Caco-2 (cell line): ENCODE data around the gene TEX264. TPM values are rescaled to one million over a fixed set of nuclear protein-coding genes. Genes with fewer than 3 reads are reported as not detected.

Experiments
- BruUV-seq: library from RNA; stranded (reverse); fragments of 400-500 nt; replicated peaks from 2 replicates; lab custom pipeline; 2021; lab: Mats Ljungman, UMichigan
- CTCF ChIA-PET: fragments of 300-600 bp; sonication (Branson Sonifier 250); formaldehyde crosslinking; loops from one replicate; lab custom pipeline; 2022; ENCODE audit warnings: antibody characterized with exemption; lab: Charles Lee
- POLR2A ChIA-PET: fragments of 300-600 bp; sonication (Branson Sonifier 250); formaldehyde crosslinking; loops from one replicate; lab custom pipeline; 2022; ENCODE audit warnings: antibody characterized with exemption; lab: Charles Lee
- DNase-seq, 2 experiments: peaks; one replicate each; pipeline versions ENCODE4 v3.0.0 to v3.0.0-alpha.2; 2020 to 2022
- H3K27me3 ChIP-seq: replicated peaks from 2 replicates; pipeline ENCODE4 v1.6.0; 2011; ENCODE audit warnings: low read length; ENCODE audit not compliant: control insufficient read depth, insufficient read depth
- H3K36me3 ChIP-seq: 2 replicates; pipeline ENCODE4 v1.5.1; 2011; ENCODE audit warnings: low read length; ENCODE audit not compliant: control insufficient read depth, insufficient read depth
- H3K4me1 ChIP-seq: fragments of 250-450 bp; sonication (Bioruptor Pico); 2 replicates; pipeline ENCODE4 v1.5.1; 2020; ENCODE audit warnings: mild to moderate bottlenecking
- H3K4me3 ChIP-seq: 2 replicates; pipeline ENCODE4 v1.5.1; 2011; ENCODE audit warnings: low read depth, mild to moderate bottlenecking, control low read depth, low read length
- H3K9me3 ChIP-seq: fragments of 250-450 bp; sonication (Bioruptor Pico); 2 replicates; pipeline ENCODE4 v1.5.1; 2020; ENCODE audit warnings: mild to moderate bottlenecking, moderate library complexity
- H3K27ac Mint-ChIP-seq: one replicate; pipeline ENCODE4 v1.8.0; 2022; ENCODE audit warnings: mixed read lengths; ENCODE audit not compliant: unreplicated experiment
- H3K27me3 Mint-ChIP-seq: one replicate; pipeline ENCODE4 v1.8.0; 2022; ENCODE audit warnings: mixed read lengths; ENCODE audit not compliant: insufficient read depth, unreplicated experiment
- H3K36me3 Mint-ChIP-seq: one replicate; pipeline ENCODE4 v1.8.0; 2022; ENCODE audit warnings: mild to moderate bottlenecking, mixed read lengths; ENCODE audit not compliant: insufficient read depth, unreplicated experiment
- H3K4me1 Mint-ChIP-seq: one replicate; pipeline ENCODE4 v1.8.0; 2022; ENCODE audit warnings: low read depth, mixed read lengths; ENCODE audit not compliant: unreplicated experiment
- H3K4me3 Mint-ChIP-seq: one replicate; pipeline ENCODE4 v1.8.0; 2022; ENCODE audit warnings: mild to moderate bottlenecking, moderate library complexity, mixed read lengths; ENCODE audit not compliant: unreplicated experiment
- H3K9me3 Mint-ChIP-seq: one replicate; pipeline ENCODE4 v1.8.0; 2022; ENCODE audit warnings: mixed read lengths; ENCODE audit not compliant: unreplicated experiment
- CTCF ChIP-seq, 2 experiments: fragments of 200-600 bp in 1 of 2; IDR thresholded peaks; 1 replicate in 1 of 2; 2 replicates in 1 of 2; pipeline versions ENCODE4 v1.5.1 to v1.8.0; 2011 to 2022; ENCODE audit warnings: antibody characterized with exemption in 1 of 2, control low read depth in 1 of 2, inconsistent platforms in 1 of 2, low read depth in 1 of 2, low read length in 1 of 2, mild to moderate bottlenecking in 1 of 2, moderate library complexity in 1 of 2; ENCODE audit not compliant: insufficient read depth in 1 of 2, severe bottlenecking in 1 of 2, unreplicated experiment in 1 of 2
- intact Hi-C: fragments of 100-400 bp; cut with micrococcal nuclease; formaldehyde crosslinking; loops from one replicate; pipeline ENCODE4 v1.10.0; 2022; ENCODE audit not compliant: unreplicated experiment
- total RNA-seq: library from RNA; stranded (reverse); gene quantifications from 2 replicates; pipeline ENCODE4 v1.2.3, GENCODE V29; 2022

The TEX264 gene
- total RNA-seq, 1 experiment from 2014 or later, result 37.9 TPM

DNA sequence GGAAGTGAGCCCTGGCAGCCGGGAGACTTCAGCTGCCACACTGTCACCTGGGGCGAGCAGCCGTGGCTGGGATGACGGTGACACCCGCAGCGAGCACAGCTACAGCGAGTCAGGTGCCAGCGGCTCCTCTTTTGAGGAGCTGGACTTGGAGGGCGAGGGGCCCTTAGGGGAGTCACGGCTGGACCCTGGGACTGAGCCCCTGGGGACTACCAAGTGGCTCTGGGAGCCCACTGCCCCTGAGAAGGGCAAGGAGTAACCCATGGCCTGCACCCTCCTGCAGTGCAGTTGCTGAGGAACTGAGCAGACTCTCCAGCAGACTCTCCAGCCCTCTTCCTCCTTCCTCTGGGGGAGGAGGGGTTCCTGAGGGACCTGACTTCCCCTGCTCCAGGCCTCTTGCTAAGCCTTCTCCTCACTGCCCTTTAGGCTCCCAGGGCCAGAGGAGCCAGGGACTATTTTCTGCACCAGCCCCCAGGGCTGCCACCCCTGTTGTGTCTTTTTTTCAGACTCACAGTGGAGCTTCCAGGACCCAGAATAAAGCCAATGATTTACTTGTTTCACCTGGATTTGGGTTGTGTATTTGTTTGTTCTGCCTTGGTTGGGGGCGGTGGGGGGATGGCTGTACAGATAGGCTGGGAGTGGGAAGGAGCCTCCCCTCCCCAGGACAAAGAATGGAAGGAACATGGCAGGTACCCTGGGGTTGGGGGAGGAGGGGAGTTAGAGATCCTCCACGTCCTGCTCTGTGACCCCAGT is 32.9 kb downstream of the TEX264 start:
- no peaks in the 10 kb centered on the region for H3K9me3 Mint-ChIP-seq
- no TSS peak for BruUV-seq
- POLR2A ChIA-PET, result interaction anchor here (0.6 kb wide), 1 partner anchor 225 kb away, joined by 7 read pairs; no protein-coding TSS in a partner anchor
- no peaks in the 10 kb centered on the region for H3K9me3 ChIP-seq
- H3K27me3 ChIP-seq, result peaks cover 2% of the 10 kb centered on the region; the same call in 1 of the 2 replicates
- CTCF ChIA-PET, result interaction anchor here (0.5 to 0.6 kb wide), 2 partner anchors 239 to 600 kb away, joined by 4 to 6 read pairs; no protein-coding TSS in a partner anchor
- peaks cover 10% of the 10 kb centered on the region for H3K27me3 Mint-ChIP-seq
- H3K36me3 ChIP-seq, result no peaks in the 10 kb centered on the region
- no peak overlapping the region for H3K27ac Mint-ChIP-seq
- peaks cover 8% of the 10 kb centered on the region for H3K4me1 Mint-ChIP-seq
- no peaks in the 10 kb centered on the region for H3K4me1 ChIP-seq
- intact Hi-C loops, result no loop called here
- H3K36me3 Mint-ChIP-seq, result peaks cover 17% of the 10 kb centered on the region
- TF ChIP-seq CTCF (IDR thresholded peaks at IDR 0.05; ENCODE audit: insufficient read depth in 1 of 2, low read depth in 1 of 2, low read length in 1 of 2, severe bottlenecking in 1 of 2, unreplicated experiment in 1 of 2), result no peak
- no peak overlapping the region for H3K4me3 ChIP-seq
- H3K4me3 Mint-ChIP-seq, result no peak overlapping the region
- DNase-seq, result no peak

DNA sequence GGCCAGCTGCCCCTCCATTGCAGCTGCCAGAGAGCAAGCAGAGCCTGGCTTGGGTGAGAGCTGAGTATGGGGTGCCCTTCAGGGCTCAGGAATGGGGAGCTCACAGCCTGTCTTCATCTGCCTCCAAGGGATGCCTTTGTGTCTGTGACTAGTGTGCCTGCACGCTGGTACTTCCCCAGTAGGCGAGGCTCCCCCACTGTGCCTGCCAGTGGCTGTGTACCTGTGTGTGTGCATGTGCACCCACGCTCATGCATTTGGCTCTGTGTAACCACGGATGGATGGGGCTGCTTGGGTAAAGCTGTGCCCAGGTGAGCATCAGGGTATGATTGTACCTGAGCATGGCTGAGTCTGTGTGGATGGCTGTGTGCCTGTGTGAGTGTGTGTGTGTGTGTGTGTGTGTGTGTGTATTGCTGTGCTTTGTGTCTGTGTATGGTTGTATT is 33.5 kb downstream of the TEX264 start:
- CTCF ChIA-PET, result no interaction called here

More for the DNA sequence above, 33.5 kb downstream of the TEX264 start:
- Mint-ChIP-seq H3K4me3 (no peak overlapping the region), H3K27me3 (peaks cover 10% of the 10 kb centered on the region), H3K36me3 (peaks cover 17% of the 10 kb centered on the region), H3K9me3 (no peaks in the 10 kb centered on the region), H3K27ac (no peak overlapping the region), H3K4me1 (peaks cover 8% of the 10 kb centered on the region)
- no peak for TF ChIP-seq CTCF (IDR thresholded peaks at IDR 0.05; ENCODE audit: insufficient read depth in 1 of 2, low read depth in 1 of 2, low read length in 1 of 2, severe bottlenecking in 1 of 2, unreplicated experiment in 1 of 2)
- H3K27me3 ChIP-seq, result peaks cover 2% of the 10 kb centered on the region; the same call in 1 of the 2 replicates
- intact Hi-C loops, result no loop called here
- no TSS peak for BruUV-seq
- no peaks in the 10 kb centered on the region for H3K9me3 ChIP-seq
- POLR2A ChIA-PET, result no interaction called here
- no peak for DNase-seq
- no peaks in the 10 kb centered on the region for H3K36me3 ChIP-seq
- H3K4me3 ChIP-seq, result no peak overlapping the region
- H3K4me1 ChIP-seq, result no peaks in the 10 kb centered on the region
